ENCODE results near the gene GHDC.
"Not testable (repeated sequence)": the region's sequence is repeated elsewhere in the genome, so short reads cannot be mapped to it uniquely, and the experiment has no call there.

The GHDC gene, protein sequence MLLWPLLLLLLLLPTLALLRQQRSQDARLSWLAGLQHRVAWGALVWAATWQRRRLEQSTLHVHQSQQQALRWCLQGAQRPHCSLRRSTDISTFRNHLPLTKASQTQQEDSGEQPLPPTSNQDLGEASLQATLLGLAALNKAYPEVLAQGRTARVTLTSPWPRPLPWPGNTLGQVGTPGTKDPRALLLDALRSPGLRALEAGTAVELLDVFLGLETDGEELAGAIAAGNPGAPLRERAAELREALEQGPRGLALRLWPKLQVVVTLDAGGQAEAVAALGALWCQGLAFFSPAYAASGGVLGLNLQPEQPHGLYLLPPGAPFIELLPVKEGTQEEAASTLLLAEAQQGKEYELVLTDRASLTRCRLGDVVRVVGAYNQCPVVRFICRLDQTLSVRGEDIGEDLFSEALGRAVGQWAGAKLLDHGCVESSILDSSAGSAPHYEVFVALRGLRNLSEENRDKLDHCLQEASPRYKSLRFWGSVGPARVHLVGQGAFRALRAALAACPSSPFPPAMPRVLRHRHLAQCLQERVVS

GRCh38 chr17:42193969-42194899 lies at the start of gene GHDC:
TSS of gene GHDC (minus strand) at chr17:42194494. CDS start at chr17:42193581, 913 bp downstream.
- DNase-seq = no peak

DNA sequence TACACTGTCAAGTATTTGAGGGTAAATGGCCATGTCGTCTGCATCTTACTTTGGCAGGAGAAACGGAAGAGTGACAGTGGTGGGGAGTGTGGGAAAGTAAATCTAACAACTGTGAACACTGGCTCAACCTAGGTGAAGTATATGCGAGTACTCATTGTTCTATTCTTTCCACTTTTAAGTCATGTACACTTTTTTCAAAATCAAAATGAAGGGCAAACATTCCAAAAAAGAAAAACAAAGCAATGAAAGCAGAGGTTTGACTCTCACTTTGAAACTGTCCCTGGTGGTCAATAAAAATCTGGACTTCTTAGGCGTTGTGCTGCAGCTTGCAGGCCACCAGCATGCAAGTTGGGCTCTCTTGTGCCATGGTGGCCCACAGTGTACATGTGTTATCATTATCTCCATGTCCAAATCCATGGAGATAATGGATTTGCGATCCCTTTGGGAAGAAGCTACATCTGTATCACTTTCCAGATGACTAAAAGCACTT lies 49.2 kb upstream of the GHDC start:
- DNase-seq = no peak

- DNase-seq = no peak
Measured at GRCh38 chr17:42241871-42242270, 47.6 kb upstream of the GHDC start.

- DNase-seq = not testable (repeated sequence)
Measured at GRCh38 chr17:42240863-42241262, 46.6 kb upstream of the GHDC start.

- DNase-seq = no peak
Measured at GRCh38 chr17:42240201-42240600, 45.9 kb upstream of the GHDC start.

DNA sequence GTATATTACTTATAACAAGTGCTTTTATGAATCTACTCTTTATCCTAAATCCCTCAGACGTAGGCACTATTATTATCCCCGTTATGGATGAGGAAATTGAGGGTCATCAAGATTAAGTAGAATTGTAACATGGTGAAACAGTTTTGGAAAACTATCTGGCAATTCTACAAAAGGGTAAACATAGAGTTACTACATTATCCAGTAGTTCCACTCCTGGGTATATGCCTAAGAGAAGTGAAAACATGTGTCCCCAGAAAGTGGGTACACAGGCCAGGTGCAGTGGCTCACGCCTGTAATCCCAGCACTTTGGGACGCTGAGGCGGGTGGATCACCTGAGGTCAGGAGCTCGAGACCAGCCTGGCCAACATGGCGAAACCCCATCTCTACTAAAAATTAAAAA lies 45.3 kb upstream of the GHDC start:
- DNase-seq = not testable (repeated sequence)

DNA sequence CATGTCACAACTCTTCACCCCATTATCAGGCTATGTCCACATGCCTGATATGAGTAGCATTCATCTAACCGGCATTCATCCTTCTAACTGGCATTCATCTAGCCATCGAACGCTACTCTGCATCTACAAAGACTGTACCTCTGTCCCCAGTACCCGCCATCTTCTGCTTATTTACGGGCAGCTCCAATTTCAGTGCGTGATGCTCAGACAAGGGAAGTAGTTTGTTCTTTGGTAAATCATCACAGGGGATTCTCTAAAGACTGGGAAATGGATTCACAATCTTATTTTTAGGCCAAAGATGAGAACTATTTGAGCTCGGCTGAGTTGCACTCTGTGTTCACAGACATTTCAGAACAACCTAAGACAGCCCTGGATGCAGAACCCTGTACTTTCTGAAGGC lies 42.5 kb upstream of the GHDC start:
- no peak for DNase-seq

- DNase-seq = no peak
Measured at GRCh38 chr17:42233994-42234393, 39.7 kb upstream of the GHDC start.

- no peak for DNase-seq
Measured at GRCh38 chr17:42233156-42233555, 38.9 kb upstream of the GHDC start.

DNA sequence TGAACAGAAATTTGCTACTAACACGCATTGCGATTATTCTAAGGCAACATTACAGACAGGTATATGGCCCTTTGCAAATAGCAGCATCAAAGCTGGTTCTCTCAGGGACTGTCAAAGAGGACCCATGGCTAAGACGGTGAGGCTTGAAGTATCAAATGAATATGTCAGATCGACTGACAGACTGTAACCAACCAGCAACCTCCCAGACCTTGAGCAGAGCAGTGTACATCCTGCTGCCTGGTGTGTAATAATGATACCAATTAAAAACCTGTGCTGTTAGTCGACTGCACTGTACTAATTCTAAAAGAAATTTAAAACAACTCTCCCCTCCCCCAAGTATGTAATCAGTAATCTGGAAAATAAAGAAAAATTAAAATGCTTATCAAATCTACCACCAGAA lies 35.9 kb upstream of the GHDC start:
- no peak for DNase-seq

- no peak for DNase-seq
Measured at GRCh38 chr17:42227849-42228700, 33.8 kb upstream of the GHDC start.

DNA sequence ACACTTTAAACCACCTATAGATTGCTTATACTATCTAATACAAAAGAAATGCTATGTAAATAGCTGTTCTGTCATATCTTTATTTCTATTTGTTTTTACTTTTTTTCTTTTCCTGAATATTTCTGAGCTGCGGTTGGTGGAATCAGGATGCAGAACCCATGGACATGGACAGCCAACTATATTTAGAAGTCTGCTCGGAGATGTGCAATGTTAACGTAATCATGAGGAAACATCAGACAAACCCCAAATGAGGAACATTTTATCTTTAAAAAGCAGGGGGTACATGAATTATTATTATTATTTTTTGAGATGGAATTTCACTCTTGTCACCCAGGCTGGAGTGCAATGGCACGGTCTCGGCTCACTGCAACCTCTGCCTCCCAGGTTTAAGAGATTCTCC lies 31.4 kb upstream of the GHDC start:
- no peak for DNase-seq

GRCh38 chr17:42224651-42225050 lies 30.4 kb upstream of the GHDC start:
- DNase-seq = no peak

- no peak for DNase-seq
Measured at GRCh38 chr17:42221886-42222745, 27.8 kb upstream of the GHDC start.

DNA sequence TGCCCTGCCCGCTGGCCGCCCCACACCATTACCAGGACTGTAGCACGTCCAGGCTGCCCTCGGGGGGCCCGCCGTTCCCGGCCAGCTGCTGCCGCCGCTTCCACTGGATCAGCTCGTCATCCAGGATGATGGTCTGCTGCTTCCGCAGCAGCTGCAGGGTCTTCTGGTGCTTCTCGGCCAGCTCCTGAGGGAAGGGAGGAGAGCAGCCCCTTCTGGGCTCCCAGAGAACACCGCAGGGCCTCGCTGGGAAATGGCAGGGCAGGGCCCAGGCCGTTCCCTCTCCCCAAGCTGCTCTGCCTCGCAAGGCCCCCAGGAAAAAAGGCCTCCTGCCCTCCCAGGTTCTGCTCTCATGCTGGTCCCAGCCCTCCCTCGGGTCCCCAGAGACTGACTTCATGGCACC lies 25.0 kb upstream of the GHDC start:
- not testable (repeated sequence) for DNase-seq

DNA sequence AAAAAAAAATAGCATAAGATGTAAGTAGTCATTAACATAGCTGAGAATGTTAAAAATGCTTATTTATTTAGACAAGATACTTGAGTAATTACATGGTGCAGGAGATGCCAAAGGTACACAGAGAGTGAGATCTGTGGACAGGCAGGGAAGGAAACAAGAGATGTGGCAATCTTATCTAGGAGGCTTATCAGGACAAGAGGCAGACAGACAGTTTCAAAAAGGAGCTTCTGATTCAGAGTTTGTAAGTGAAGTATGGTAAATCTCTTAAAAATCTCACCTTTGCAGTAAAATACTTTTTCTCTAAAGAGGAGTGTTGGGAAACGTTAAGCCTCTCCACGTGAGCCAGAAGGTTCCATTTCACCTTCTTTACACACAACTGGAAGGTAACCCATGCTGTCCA lies 19.9 kb upstream of the GHDC start:
- no peak for DNase-seq

DNA sequence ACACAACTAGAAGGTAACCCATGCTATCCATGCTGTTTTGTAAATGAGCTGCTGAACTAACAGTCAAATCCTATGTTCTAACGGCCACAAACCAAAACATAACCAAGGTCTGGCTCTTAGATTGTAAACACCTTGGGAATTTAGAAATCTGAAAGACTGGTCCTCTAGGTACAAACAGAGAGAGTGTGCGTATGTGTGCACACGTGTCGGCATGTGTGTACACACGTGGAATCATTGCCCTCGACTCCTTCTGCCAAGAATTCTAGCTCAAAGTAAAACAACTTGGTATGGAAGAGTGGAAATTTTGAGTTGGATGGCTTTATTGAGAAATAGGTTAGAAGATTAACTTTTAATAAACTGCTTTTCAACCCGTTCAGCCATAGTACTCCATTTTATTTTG lies 18.1 kb upstream of the GHDC start:
- no peak for DNase-seq

- not testable (repeated sequence) for DNase-seq
Measured at GRCh38 chr17:42211921-42212341, 17.6 kb upstream of the GHDC start.

DNA sequence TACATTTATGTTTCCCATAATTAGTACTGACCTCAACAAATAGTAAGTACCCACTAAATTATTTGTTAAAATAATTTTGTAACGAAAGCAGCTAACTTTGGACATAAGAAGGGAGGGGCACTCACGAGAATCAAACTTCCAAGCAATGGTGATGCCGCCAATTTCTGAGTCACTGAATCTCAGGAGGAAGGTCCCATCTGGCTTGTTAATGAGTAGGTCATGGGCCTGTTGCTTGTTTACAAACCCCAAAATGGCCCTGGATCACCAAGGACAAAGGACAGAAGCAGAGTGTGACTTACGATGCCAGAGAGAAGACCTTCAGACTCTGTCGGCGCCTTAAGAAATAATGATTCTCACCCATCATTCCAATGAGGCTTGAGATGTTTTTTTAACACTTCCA lies 15.8 kb upstream of the GHDC start:
- no peak for DNase-seq

GRCh38 chr17:42206153-42206612 lies 11.9 kb upstream of the GHDC start:
- DNase-seq = not testable (repeated sequence)

GRCh38 chr17:42203354-42203753 lies 9.1 kb upstream of the GHDC start:
- DNase-seq = no peak

Measured in NCI-H1417 treated with DMSO at 0.1 percent for 48 hours (cell line).